22Rv1 (cell line): ENCODE data around the gene ZNHIT3.

Experiments used
- CTCF ChIP-seq: fragments of 450-650 bp; IDR thresholded peaks from 2 replicates; pipeline ENCODE4 v1.5.1; 2017; ENCODE audit warnings: mild to moderate bottlenecking
- ZFX ChIP-seq: fragments of 450-650 bp; IDR thresholded peaks from 2 replicates; pipeline ENCODE4 v1.6.1; 2017; ENCODE audit warnings: antibody characterized with exemption, borderline replicate concordance

- TF ChIP-seq CTCF (no peak), ZFX (no peak)
Observed at GRCh38 chr17:36460265-36460937, 26.1 kb upstream of the ZNHIT3 start.
